ENCODE data around the gene RGS2. TPM values are rescaled to one million over a fixed set of nuclear protein-coding genes. Genes with fewer than 3 reads are reported as not detected.

Gene RGS2
- total and polyA plus RNA-seq, 7 donors = 22.4 to 667 (median 366) TPM

- Histone ChIP-seq H3K27me3 (no peaks in the 10 kb centered on the region), H3K4me3 (no peak overlapping the region), H3K9me3 (no peaks in the 10 kb centered on the region), H3K4me1 (peaks cover 0 to 37% (median 22%) of the 10 kb centered on the region in 4 donors), H3K36me3 (no peaks in the 10 kb centered on the region), H3K27ac (no peak overlapping the region)
- DNase-seq = no peak
- TF ChIP-seq POLR2A (IDR thresholded peaks at IDR 0.05) (no peak), POLR2AphosphoS5 (IDR thresholded peaks at IDR 0.05) (no peak), CTCF (IDR thresholded peaks at IDR 0.05) (no peak), EP300 (IDR thresholded peaks at IDR 0.05) (no peak)
- intact Hi-C loops (cut with DNase I) = no loop called here
- WGBS, 2 donors = 93 to 98% methylated on average over 1 of the region's 1 CpG
Observed at GRCh38 chr1:192797143-192797542, 11.7 kb upstream of the RGS2 start.

- Histone ChIP-seq H3K27ac (no peak overlapping the region), H3K27me3 (no peaks in the 10 kb centered on the region), H3K4me3 (no peak overlapping the region), H3K4me1 (peaks cover 0 to 30% (median 17%) of the 10 kb centered on the region in 4 donors), H3K36me3 (no peaks in the 10 kb centered on the region), H3K9me3 (no peaks in the 10 kb centered on the region)
- no peak for DNase-seq
- WGBS, 2 donors = 80 to 86% methylated on average over 7 of the region's 7 CpGs
- intact Hi-C loops (cut with DNase I) = no loop called here
- TF ChIP-seq CTCF (IDR thresholded peaks at IDR 0.05) (no peak), POLR2A (IDR thresholded peaks at IDR 0.05) (no peak), EP300 (IDR thresholded peaks at IDR 0.05) (no peak), POLR2AphosphoS5 (IDR thresholded peaks at IDR 0.05) (no peak)
Observed at GRCh38 chr1:192797891-192798290, 10.9 kb upstream of the RGS2 start.

- H3K36me3 ChIP-seq = no peaks in the 10 kb centered on the region
- TF ChIP-seq CTCF (IDR thresholded peaks at IDR 0.05) (no peak), POLR2A (IDR thresholded peaks at IDR 0.05) (no peak), EP300 (IDR thresholded peaks at IDR 0.05) (no peak), POLR2AphosphoS5 (IDR thresholded peaks at IDR 0.05) (no peak)
- H3K4me1 ChIP-seq = peaks cover 0 to 21% (median 6%) of the 10 kb centered on the region in 4 donors
- H3K27ac ChIP-seq = peak overlapping the region in 1 of 4 donors; percentile 29
- no peak overlapping the region for H3K4me3 ChIP-seq
- DNase-seq = no peak
- no peaks in the 10 kb centered on the region for H3K9me3 ChIP-seq
- intact Hi-C loops (cut with DNase I) = no loop called here
- 74 to 87% methylated on average over 2 of the region's 2 CpGs for WGBS, 2 donors
- H3K27me3 ChIP-seq = no peaks in the 10 kb centered on the region
Observed at GRCh38 chr1:192801451-192801850, 7.4 kb upstream of the RGS2 start.

GRCh38 chr1:192802406-192802805 is 6.4 kb upstream of the RGS2 start:
- TF ChIP-seq CTCF (IDR thresholded peaks at IDR 0.05) = no peak
- TF ChIP-seq EP300 (IDR thresholded peaks at IDR 0.05) = no peak
- no peak for TF ChIP-seq POLR2A (IDR thresholded peaks at IDR 0.05)
- no peak for TF ChIP-seq POLR2AphosphoS5 (IDR thresholded peaks at IDR 0.05)
- intact Hi-C loops (cut with DNase I) = no loop called here
- Histone ChIP-seq H3K27me3 (no peaks in the 10 kb centered on the region), H3K36me3 (no peaks in the 10 kb centered on the region), H3K9me3 (no peaks in the 10 kb centered on the region), H3K27ac (no peak overlapping the region), H3K4me3 (no peak overlapping the region), H3K4me1 (peaks cover 0 to 29% (median 11%) of the 10 kb centered on the region in 4 donors)
- DNase-seq = no peak

GRCh38 chr1:192803501-192803900 is 5.3 kb upstream of the RGS2 start:
- H3K4me1 ChIP-seq = peaks cover 0 to 29% (median 11%) of the 10 kb centered on the region in 4 donors
- no peaks in the 10 kb centered on the region for H3K9me3 ChIP-seq
- H3K4me3 ChIP-seq = no peak overlapping the region
- H3K36me3 ChIP-seq = no peaks in the 10 kb centered on the region
- peak overlapping the region in 2 of 4 donors; percentile 12 to 29 for H3K27ac ChIP-seq
- no peaks in the 10 kb centered on the region for H3K27me3 ChIP-seq
- DNase-seq = no peak
- intact Hi-C loops (cut with DNase I) = no loop called here
- TF ChIP-seq POLR2A (IDR thresholded peaks at IDR 0.05) (no peak), EP300 (IDR thresholded peaks at IDR 0.05) (no peak), POLR2AphosphoS5 (IDR thresholded peaks at IDR 0.05) (no peak)

Data from sigmoid colon (tissue), 7 donors.